Liver (tissue), 3 donors: ENCODE data around the gene PILRB.

Experiments used
- ATF3 ChIP-seq: IDR thresholded peaks from 2 replicates; pipeline ENCODE4 v1.6.1; 2016; ENCODE audit warnings: antibody characterized with exemption
- CTCF ChIP-seq: fragments of 150-350 bp; IDR thresholded peaks from 2 replicates; pipeline ENCODE4 v1.5.1; 2017; ENCODE audit warnings: improper control_type of control experiment, low read depth, low read length; ENCODE audit not compliant: missing input control
- RAD21 ChIP-seq, 2 donors: IDR thresholded peaks; 2 replicates each; pipeline ENCODE4 v1.6.1; 2016; ENCODE audit warnings: antibody characterized with exemption in 2 of 2, mild to moderate bottlenecking in 2 of 2
- SP1 ChIP-seq: IDR thresholded peaks from 2 replicates; pipeline ENCODE4 v1.6.1; 2018; ENCODE audit warnings: antibody characterized with exemption, mild to moderate bottlenecking
- donor health status: healthy.
- donor health status: healthy.

GRCh38 chr7:100348805-100349204, 9.1 kb upstream of the PILRB start:
- TF ChIP-seq CTCF (no peak), RAD21 (IDR thresholded peaks at IDR 0.05) (no peak), SP1 (no peak), ATF3 (no peak)
